Left ventricle myocardium inferior (tissue), 1 donor: ENCODE data around the gene GPR158. TPM values are rescaled to one million over a fixed set of nuclear protein-coding genes. Genes with fewer than 3 reads are reported as not detected.
"Not testable (repeated sequence)": the region's sequence is repeated elsewhere in the genome, so short reads cannot be mapped to it uniquely, and the experiment has no call there.

Source experiments
- DNase-seq: peaks from one replicate; pipeline ENCODE4 v3.0.0-alpha.2; 2020
- H3K27ac ChIP-seq: fragments of 200-600 bp; replicated peaks from 2 replicates; pipeline ENCODE4 v1.8.0; 2021
- H3K27me3 ChIP-seq: fragments of 200-600 bp; 2 replicates; pipeline ENCODE4 v1.8.0; 2021; ENCODE audit warnings: low read depth
- H3K36me3 ChIP-seq: fragments of 200-600 bp; 2 replicates; pipeline ENCODE4 v1.8.0; 2021
- H3K4me1 ChIP-seq: fragments of 200-600 bp; 2 replicates; pipeline ENCODE4 v1.8.0; 2021
- H3K4me3 ChIP-seq: fragments of 200-600 bp; 2 replicates; pipeline ENCODE4 v1.8.0; 2021; ENCODE audit warnings: mild to moderate bottlenecking, moderate library complexity
- H3K9me3 ChIP-seq: fragments of 200-600 bp; replicated peaks from 2 replicates; pipeline ENCODE4 v1.8.0; 2021
- CTCF ChIP-seq: fragments of 200-600 bp; IDR thresholded peaks from 2 replicates; pipeline ENCODE4 v1.8.0; 2021; ENCODE audit warnings: antibody characterized with exemption, mild to moderate bottlenecking, borderline replicate concordance
- intact Hi-C: fragments of 100-400 bp; cut with micrococcal nuclease; formaldehyde crosslinking; loops from one replicate; pipeline ENCODE4 v1.11.0; 2022
- total RNA-seq: library from RNA; stranded (reverse); fragmentation: NEBNext Ultra II Directional; extraction: Animal tissue kit (Norgen Biotek cat#: 25700); gene quantifications from one replicate; pipeline ENCODE4 v1.2.1, GENCODE V29; 2021
- donor health status: DM: no; HTN: yes; CAD: no; lungs with severe emphysema.

The GPR158 gene
- total RNA-seq, 1 donor from 2014 or later: not detected

DNA sequence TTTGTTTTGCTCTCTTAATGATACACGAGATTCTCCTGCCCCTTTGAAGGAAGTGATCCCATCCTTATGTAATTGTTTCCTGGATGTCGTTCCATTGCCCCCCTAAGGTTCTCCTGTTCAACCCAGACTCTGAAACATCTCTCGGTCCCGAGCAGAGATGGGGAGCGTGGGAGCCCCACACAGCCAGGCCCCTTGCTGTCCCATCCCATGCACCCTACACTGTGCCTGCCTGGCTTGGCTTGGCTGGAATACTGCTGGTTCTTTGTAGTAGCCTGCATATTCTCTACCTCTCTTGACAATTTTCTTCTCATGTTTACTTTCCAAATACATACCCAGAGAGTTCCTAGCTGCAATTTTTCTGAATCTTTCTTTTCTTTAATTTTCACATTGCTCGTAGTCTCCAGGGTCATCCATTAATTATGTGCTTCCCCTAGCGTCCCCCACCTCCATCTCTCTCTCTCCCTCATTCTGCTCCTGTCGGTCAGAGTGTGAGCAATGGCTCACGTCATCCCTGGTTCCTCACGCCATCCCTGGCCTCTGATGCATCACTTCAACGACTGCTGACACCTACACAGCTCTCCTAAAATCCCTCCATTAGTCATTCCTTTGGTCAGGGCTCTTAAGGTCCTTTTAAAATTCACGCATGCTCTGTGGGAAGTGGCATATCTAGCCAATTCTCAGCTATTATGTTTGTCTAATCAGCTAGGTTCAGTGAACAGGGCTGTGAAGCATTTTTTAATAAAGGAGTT lies 32.5 kb upstream of the GPR158 start:
- Histone ChIP-seq H3K27ac (no peak overlapping the region), H3K4me3 (no peak overlapping the region), H3K9me3 (peaks cover 7% of the 10 kb centered on the region), H3K36me3 (no peaks in the 10 kb centered on the region), H3K27me3 (peaks cover 6% of the 10 kb centered on the region), H3K4me1 (no peaks in the 10 kb centered on the region)
- intact Hi-C loops: no loop called here
- no peak for TF ChIP-seq CTCF
- no peak for DNase-seq

DNA sequence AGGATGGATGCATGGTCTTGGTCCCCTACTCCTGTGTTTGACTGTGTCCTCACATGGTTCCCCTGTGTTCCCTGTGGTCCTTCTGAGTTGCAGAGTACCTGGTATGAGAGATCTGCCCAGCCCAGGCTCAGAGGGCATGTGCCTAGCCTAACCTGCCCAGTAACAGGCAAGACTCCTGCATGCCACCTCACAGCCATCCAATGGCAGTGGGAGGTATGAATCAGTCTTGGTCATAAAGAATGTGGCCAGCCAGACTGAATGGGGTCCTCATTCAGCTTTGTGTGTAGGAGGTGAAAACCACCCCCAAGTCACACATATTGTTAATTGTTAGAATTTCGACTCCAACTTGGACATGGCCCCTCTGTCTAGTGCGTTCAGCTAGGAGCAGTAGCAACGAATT lies 17.2 kb upstream of the GPR158 start:
- no peak for TF ChIP-seq CTCF
- H3K4me3 ChIP-seq: no peak overlapping the region
- no peaks in the 10 kb centered on the region for H3K36me3 ChIP-seq
- no peak for DNase-seq
- H3K27ac ChIP-seq: no peak overlapping the region
- intact Hi-C loops: no loop called here
- no peaks in the 10 kb centered on the region for H3K4me1 ChIP-seq
- H3K27me3 ChIP-seq: peaks cover 1% of the 10 kb centered on the region
- H3K9me3 ChIP-seq: peaks cover 5% of the 10 kb centered on the region

DNA sequence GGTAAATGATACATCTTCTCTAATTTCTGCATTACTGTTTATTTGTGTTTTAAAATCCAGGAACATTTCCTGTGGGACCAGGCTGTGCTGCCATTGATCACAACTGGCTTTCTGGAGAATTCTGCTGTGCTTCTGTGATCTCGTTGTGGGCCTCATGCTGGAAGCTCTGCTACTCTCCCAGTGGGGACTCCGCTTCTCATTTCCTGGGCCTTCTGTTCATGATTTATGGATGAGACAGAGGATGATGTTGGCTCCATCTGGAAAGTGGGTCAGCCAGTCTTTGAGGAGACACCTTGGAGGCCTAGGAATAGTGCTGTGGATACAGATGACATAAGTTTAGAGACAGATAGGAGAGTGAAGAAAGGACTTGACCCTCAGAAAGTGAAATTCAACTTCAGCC lies 15.2 kb upstream of the GPR158 start:
- H3K4me1 ChIP-seq: no peaks in the 10 kb centered on the region
- no peaks in the 10 kb centered on the region for H3K36me3 ChIP-seq

GRCh38 chr10:25162391-25162790 lies 12.4 kb upstream of the GPR158 start:
- no peak for DNase-seq
- H3K9me3 ChIP-seq: no peaks in the 10 kb centered on the region
- intact Hi-C loops: no loop called here
- H3K4me1 ChIP-seq: no peaks in the 10 kb centered on the region
- H3K27ac ChIP-seq: no peak overlapping the region
- no peak overlapping the region for H3K4me3 ChIP-seq
- no peaks in the 10 kb centered on the region for H3K36me3 ChIP-seq
- TF ChIP-seq CTCF: no peak
- H3K27me3 ChIP-seq: peaks cover 13% of the 10 kb centered on the region

More for the DNA sequence above, 15.2 kb upstream of the GPR158 start:
- no peaks in the 10 kb centered on the region for H3K27me3 ChIP-seq
- H3K4me3 ChIP-seq: no peak overlapping the region
- TF ChIP-seq CTCF: no peak
- DNase-seq: no peak
- no peaks in the 10 kb centered on the region for H3K9me3 ChIP-seq
- intact Hi-C loops: no loop called here
- no peak overlapping the region for H3K27ac ChIP-seq

DNA sequence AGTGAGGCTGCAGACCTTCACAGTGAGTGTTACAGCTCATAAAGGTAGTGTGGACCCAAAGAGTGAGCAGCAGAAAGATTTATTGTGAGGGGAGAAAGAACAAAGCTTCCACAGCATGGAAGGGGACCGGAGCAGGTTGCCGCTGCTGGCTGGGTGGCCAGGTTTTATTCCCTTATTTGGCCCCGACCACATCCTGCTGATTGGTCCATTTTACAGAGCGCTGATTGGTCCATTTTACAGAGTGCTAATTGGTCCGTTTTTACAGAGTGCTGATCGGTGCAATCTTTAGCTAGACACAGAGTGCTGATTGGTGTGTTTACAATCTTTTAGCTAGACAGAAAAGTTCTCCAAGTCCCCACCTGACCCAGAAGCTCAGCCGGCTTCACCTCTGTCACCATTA lies 11.3 kb upstream of the GPR158 start:
- H3K4me1 ChIP-seq, DNase-seq, H3K36me3 ChIP-seq, H3K9me3 ChIP-seq, intact Hi-C loops, H3K4me3 ChIP-seq, H3K27ac ChIP-seq: not testable (repeated sequence)
- H3K27me3 ChIP-seq: peaks cover 23% of the 10 kb centered on the region

DNA sequence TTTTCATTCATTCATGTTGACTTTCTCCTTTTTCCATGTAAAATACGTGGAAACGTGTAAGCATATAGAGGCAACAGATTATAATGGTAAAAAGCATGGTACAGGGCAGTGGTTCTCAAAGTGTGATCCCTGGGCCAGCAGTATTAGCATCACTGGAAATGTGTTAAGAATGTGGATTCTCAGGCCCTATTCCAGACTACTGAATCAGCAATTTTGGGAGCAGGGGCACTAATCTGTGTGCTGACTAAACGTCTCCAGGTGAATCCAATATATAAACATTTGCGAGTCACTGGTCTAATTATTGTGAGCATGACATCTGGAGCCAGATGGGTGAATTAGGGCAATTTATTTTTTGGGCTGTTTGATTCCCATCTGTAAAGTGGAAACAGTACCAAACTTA lies 5.1 kb upstream of the GPR158 start:
- no peaks in the 10 kb centered on the region for H3K9me3 ChIP-seq
- no peak overlapping the region for H3K4me3 ChIP-seq
- intact Hi-C loops: no loop called here
- DNase-seq: no peak
- peaks cover 64% of the 10 kb centered on the region for H3K27me3 ChIP-seq
- TF ChIP-seq CTCF: no peak
- peaks cover 6% of the 10 kb centered on the region for H3K4me1 ChIP-seq
- H3K27ac ChIP-seq: no peak overlapping the region
- H3K36me3 ChIP-seq: no peaks in the 10 kb centered on the region
